HepG2 (cell line): ENCODE measurements around the gene BBC3. TPM values are rescaled to one million over a fixed set of nuclear protein-coding genes. Genes with fewer than 3 reads are reported as not detected.

Experiments
- HNRNPH1 ChIP-seq: fragments of 200-400 bp; formaldehyde crosslinking; optimal IDR thresholded peaks from 2 replicates; pipeline ENCODE3; 2017; ENCODE audit warnings: mild to moderate bottlenecking, low read depth, low read length
- KLF6 ChIP-seq: IDR thresholded peaks from 2 replicates; pipeline ENCODE4 v1.8.0; 2016; ENCODE audit warnings: missing biosample characterization, missing genetic modification reagents
- MED13 ChIP-seq: sonication (generic); formaldehyde crosslinking; IDR thresholded peaks from 2 replicates; pipeline ENCODE4 v1.5.0; 2020; ENCODE audit warnings: missing genetic modification reagents
- MEIS2 ChIP-seq: sonication (generic); formaldehyde crosslinking; IDR thresholded peaks from 2 replicates; pipeline ENCODE4 v1.9.0; 2021; ENCODE audit warnings: mild to moderate bottlenecking, missing genetic modification reagents
- NCOA5 ChIP-seq: sonication (generic); formaldehyde crosslinking; IDR thresholded peaks from 2 replicates; pipeline ENCODE4 v1.4.0; 2020; ENCODE audit warnings: missing genetic modification reagents
- NFKB2 ChIP-seq: sonication (generic); formaldehyde crosslinking; IDR thresholded peaks from 2 replicates; pipeline ENCODE4 v1.4.0; 2020; ENCODE audit warnings: missing genetic modification reagents, borderline replicate concordance
- NR1H2 ChIP-seq: sonication (generic); formaldehyde crosslinking; IDR thresholded peaks from 2 replicates; pipeline ENCODE4 v1.8.1; 2022; ENCODE audit warnings: low read depth, missing genetic modification reagents, borderline replicate concordance
- RBFOX2 ChIP-seq: fragments of 200-400 bp; formaldehyde crosslinking; IDR thresholded peaks from 2 replicates; pipeline ENCODE4 v1.6.1; 2017; ENCODE audit warnings: low read depth, mild to moderate bottlenecking, low read length
- RELA ChIP-seq: sonication (generic); formaldehyde crosslinking; IDR thresholded peaks from 2 replicates; pipeline ENCODE4 v1.4.0; 2020; ENCODE audit warnings: missing genetic modification reagents
- SRY ChIP-seq: sonication (generic); formaldehyde crosslinking; IDR thresholded peaks from 2 replicates; pipeline ENCODE4 v1.8.0; 2022; ENCODE audit warnings: mild to moderate bottlenecking, missing genetic modification reagents
- SSRP1 ChIP-seq: IDR thresholded peaks from 2 replicates; pipeline ENCODE4 v1.6.1; 2016; ENCODE audit warnings: control low read depth
- TEF ChIP-seq: sonication (generic); formaldehyde crosslinking; IDR thresholded peaks from 2 replicates; pipeline ENCODE4 v1.5.0; 2020; ENCODE audit warnings: missing genetic modification reagents
- ZBTB26 ChIP-seq: IDR thresholded peaks from 2 replicates; pipeline ENCODE4 v1.6.1; 2016; ENCODE audit warnings: missing compliant biosample characterization, missing genetic modification reagents, borderline replicate concordance
- ZFX ChIP-seq: sonication (generic); formaldehyde crosslinking; IDR thresholded peaks from 2 replicates; pipeline ENCODE4 v1.4.0; 2020; ENCODE audit warnings: mild to moderate bottlenecking, low read depth, missing genetic modification reagents, moderate library complexity
- ZNF280D ChIP-seq: sonication (generic); formaldehyde crosslinking; IDR thresholded peaks from 2 replicates; pipeline ENCODE4 v1.5.1; 2020; ENCODE audit warnings: mild to moderate bottlenecking, missing genetic modification reagents
- ZNF431 ChIP-seq: sonication (generic); formaldehyde crosslinking; IDR thresholded peaks from 2 replicates; pipeline ENCODE4 v1.9.0; 2022; ENCODE audit warnings: missing genetic modification reagents, low read depth, mild to moderate bottlenecking, borderline replicate concordance
- ZNF546 ChIP-seq: sonication (generic); formaldehyde crosslinking; conservative IDR thresholded peaks from 2 replicates; pipeline ENCODE4 v1.8.1; 2023; ENCODE audit warnings: mild to moderate bottlenecking, missing genetic modification reagents
- ZNF550 ChIP-seq: sonication (generic); formaldehyde crosslinking; IDR thresholded peaks from 2 replicates; pipeline ENCODE4 v1.4.0; 2020; ENCODE audit warnings: mild to moderate bottlenecking, missing genetic modification reagents, borderline replicate concordance
- ZNF775 ChIP-seq: sonication (generic); formaldehyde crosslinking; IDR thresholded peaks from 2 replicates; pipeline ENCODE4 v1.4.0; 2020; ENCODE audit warnings: missing genetic modification reagents, mild to moderate bottlenecking, moderate library complexity, borderline replicate concordance
- ZNF839 ChIP-seq: sonication (generic); formaldehyde crosslinking; IDR thresholded peaks from 2 replicates; pipeline ENCODE4 v1.4.0; 2020; ENCODE audit warnings: missing genetic modification reagents, mild to moderate bottlenecking, borderline replicate concordance
- polyA plus RNA-seq, 8 experiments: library from polyadenylated mRNA; depleted of rRNA in 3 of 8; stranded (reverse) in 7 of 8; unstranded in 1 of 8; fragments of >200 nt; fragmentation: Illumina TruSeq in 4 of 8; extraction: Trizol in 4 of 8; gene quantifications; 2 replicates each; pipeline versions ENCODE4 v1.2.1 to v1.2.3, GENCODE V29; 2011 to 2016; ENCODE audit warnings: low read depth in 4 of 8, missing spikeins in 1 of 8, mixed read lengths in 1 of 8; ENCODE audit not compliant: insufficient read depth in 1 of 8
- total RNA-seq, 5 experiments: library from RNA; depleted of rRNA; stranded (reverse); fragments of >200 nt; fragmentation: Illumina TruSeq; extraction: Trizol; gene quantifications; 2 replicates each; pipeline ENCODE4 v1.2.3, GENCODE V29; 2016; ENCODE audit warnings: low read depth in 1 of 5

Gene BBC3
- total and polyA plus RNA-seq, 2 of the 13 experiments (the other 11 are each of a cell fraction or from before 2014, with no cell fraction given): 6.1 to 8.8 TPM

- TF ChIP-seq MEIS2: 0 out of 2 replicates have a peak, but pooled peaks have one; percentile 15
- TF ChIP-seq HNRNPH1: peak; percentile 1
- TF ChIP-seq NCOA5 (CRISPR knock-in tag): peak; percentile 84; the same call in 1 of the 2 replicates
- TF ChIP-seq SSRP1 (CRISPR knock-in tag): peak; percentile 84
- TF ChIP-seq MED13 (CRISPR knock-in tag): peak; percentile 66; the same call in 1 of the 2 replicates
- TF ChIP-seq KLF6: 0 out of 2 replicates have a peak, but pooled peaks have one; percentile 13
- TF ChIP-seq TEF (CRISPR knock-in tag): 0 out of 2 replicates have a peak, but pooled peaks have one; percentile 38
- no peak; the same call in 1 of the 2 replicates for TF ChIP-seq ZNF546 (CRISPR knock-in tag)
- no peak for TF ChIP-seq NR1H2 (CRISPR knock-in tag)
- TF ChIP-seq NFKB2: 0 out of 2 replicates have a peak, but pooled peaks have one; percentile 19
- 0 out of 2 replicates have a peak, but pooled peaks have one; percentile 11 for TF ChIP-seq ZNF431 (CRISPR knock-in tag)
- no peak for TF ChIP-seq ZBTB26 (CRISPR knock-in tag)
- TF ChIP-seq ZNF550 (CRISPR knock-in tag): no peak
- TF ChIP-seq RELA (CRISPR knock-in tag): no peak
- 0 out of 2 replicates have a peak, but pooled peaks have one; percentile 12 for TF ChIP-seq SRY
- TF ChIP-seq ZFX (CRISPR knock-in tag): peak; percentile 89
- TF ChIP-seq RBFOX2: peak; percentile 99
- TF ChIP-seq ZNF775 (CRISPR knock-in tag): no peak
- 0 out of 2 replicates have a peak, but pooled peaks have one; percentile 16 for TF ChIP-seq ZNF839 (CRISPR knock-in tag)
- 0 out of 2 replicates have a peak, but pooled peaks have one; percentile 29 for TF ChIP-seq ZNF280D (CRISPR knock-in tag)
Observed at GRCh38 chr19:47226426-47227351, 4.3 kb downstream of the BBC3 start (continued).
